Esophagus squamous epithelium (tissue), 4 donors: Measurements from ENCODE around the gene FOXL1.

Experiments used
- POLR2A ChIP-seq, 4 donors: fragments of 450-650 bp; IDR thresholded peaks; one replicate each; pipeline ENCODE4 v1.6.1; 2017; ENCODE audit warnings: antibody characterized with exemption in 4 of 4, mild to moderate bottlenecking in 4 of 4, moderate library complexity in 3 of 4
- TF ChIP-seq, protein P1 (sequence below), 6 experiments: fragments of 450-650 bp in 4 of 6; fragments of 200-600 bp in 2 of 6; sonication (generic) in 2 of 6; IDR thresholded peaks; one replicate each; pipeline ENCODE4 v1.5.1; 2016 to 2019; ENCODE audit warnings: antibody characterized with exemption in 6 of 6, mild to moderate bottlenecking in 4 of 6, moderate library complexity in 4 of 6

DNA sequence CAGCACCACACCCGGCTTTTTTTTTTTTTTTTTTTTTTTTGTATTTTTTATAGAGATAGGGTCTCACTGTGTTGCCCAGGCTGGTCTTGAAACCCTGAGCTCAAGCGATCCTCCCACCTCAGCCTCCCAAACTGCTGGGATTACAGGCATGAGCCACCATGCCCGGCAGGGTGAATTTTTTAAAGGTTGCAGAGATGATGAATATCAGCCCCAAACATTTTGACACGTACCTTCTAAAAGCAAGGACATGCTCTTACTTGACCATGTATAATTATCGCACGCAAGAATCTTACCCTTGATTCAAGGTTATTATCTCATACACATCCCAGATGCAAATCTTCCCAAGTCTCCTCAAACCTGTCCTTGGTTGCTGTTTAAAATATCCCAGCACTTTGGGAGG, 16.0 kb upstream of the FOXL1 start:
- TF ChIP-seq, protein P1, sequence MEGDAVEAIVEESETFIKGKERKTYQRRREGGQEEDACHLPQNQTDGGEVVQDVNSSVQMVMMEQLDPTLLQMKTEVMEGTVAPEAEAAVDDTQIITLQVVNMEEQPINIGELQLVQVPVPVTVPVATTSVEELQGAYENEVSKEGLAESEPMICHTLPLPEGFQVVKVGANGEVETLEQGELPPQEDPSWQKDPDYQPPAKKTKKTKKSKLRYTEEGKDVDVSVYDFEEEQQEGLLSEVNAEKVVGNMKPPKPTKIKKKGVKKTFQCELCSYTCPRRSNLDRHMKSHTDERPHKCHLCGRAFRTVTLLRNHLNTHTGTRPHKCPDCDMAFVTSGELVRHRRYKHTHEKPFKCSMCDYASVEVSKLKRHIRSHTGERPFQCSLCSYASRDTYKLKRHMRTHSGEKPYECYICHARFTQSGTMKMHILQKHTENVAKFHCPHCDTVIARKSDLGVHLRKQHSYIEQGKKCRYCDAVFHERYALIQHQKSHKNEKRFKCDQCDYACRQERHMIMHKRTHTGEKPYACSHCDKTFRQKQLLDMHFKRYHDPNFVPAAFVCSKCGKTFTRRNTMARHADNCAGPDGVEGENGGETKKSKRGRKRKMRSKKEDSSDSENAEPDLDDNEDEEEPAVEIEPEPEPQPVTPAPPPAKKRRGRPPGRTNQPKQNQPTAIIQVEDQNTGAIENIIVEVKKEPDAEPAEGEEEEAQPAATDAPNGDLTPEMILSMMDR (IDR thresholded peaks at IDR 0.05), result no peak
- no peak for TF ChIP-seq POLR2A (IDR thresholded peaks at IDR 0.05)
